SJCRH30 (cell line): ENCODE results near the gene RAD51D. TPM values are rescaled to one million over a fixed set of nuclear protein-coding genes. Genes with fewer than 3 reads are reported as not detected.
"Not testable (repeated sequence)": the region's sequence is repeated elsewhere in the genome, so short reads cannot be mapped to it uniquely, and the experiment has no call there.

Source experiments
- DNase-seq, 2 experiments: peaks; one replicate each; pipeline ENCODE4 v3.0.0-alpha.2; 2015 to 2020
- H3K27ac ChIP-seq: fragments of 250-450 bp; sonication (Bioruptor Pico); 2 replicates; pipeline ENCODE4 v1.5.1; 2020; ENCODE audit warnings: mild to moderate bottlenecking, moderate library complexity
- H3K27me3 ChIP-seq: fragments of 250-450 bp; sonication (Bioruptor Pico); 2 replicates; pipeline ENCODE4 v1.5.1; 2020; ENCODE audit warnings: mild to moderate bottlenecking, moderate library complexity
- H3K36me3 ChIP-seq: fragments of 250-450 bp; sonication (Bioruptor Pico); 2 replicates; pipeline ENCODE4 v1.5.1; 2020; ENCODE audit warnings: mild to moderate bottlenecking, moderate library complexity
- H3K4me1 ChIP-seq: fragments of 250-450 bp; sonication (Bioruptor Pico); 2 replicates; pipeline ENCODE4 v1.5.1; 2020; ENCODE audit warnings: mild to moderate bottlenecking, moderate library complexity
- H3K4me3 ChIP-seq: fragments of 250-450 bp; sonication (Bioruptor Pico); 2 replicates; pipeline ENCODE4 v1.5.1; 2020; ENCODE audit warnings: mild to moderate bottlenecking, moderate library complexity
- H3K9me3 ChIP-seq: fragments of 250-450 bp; sonication (Bioruptor Pico); replicated peaks from 2 replicates; pipeline ENCODE4 v1.5.1; 2020; ENCODE audit warnings: mild to moderate bottlenecking, moderate library complexity
- total RNA-seq: library from RNA; depleted of rRNA; stranded (reverse); fragments of >200 nt; shearing (Covaris generic); gene quantifications from 2 replicates; pipeline ENCODE4 v1.2.3, GENCODE V29; 2014

Gene RAD51D
- total RNA-seq, 1 experiment from 2014 or later, result 9.7 TPM

DNA sequence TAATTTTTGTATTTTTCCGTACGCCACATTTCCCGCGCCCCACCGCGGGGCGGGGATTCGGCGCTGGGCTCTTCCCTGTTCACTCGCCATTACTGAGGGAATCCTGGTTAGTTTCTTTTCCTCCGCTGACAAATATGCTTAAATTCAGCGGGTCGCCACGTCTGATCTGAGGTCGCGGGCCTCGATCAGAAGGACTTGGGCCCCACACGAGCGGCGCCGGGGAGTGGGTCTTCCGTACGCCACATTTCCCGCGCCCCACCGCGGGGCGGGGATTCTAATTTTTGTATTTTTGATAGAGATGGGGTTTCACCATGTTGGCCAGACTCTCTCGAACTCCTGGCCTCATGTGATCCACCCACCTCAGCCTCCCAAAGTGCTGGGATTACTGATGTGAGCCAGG is 31.4 kb upstream of the RAD51D start:
- peaks cover 12% of the 10 kb centered on the region; the same call in 1 of the 2 replicates for H3K27me3 ChIP-seq
- DNase-seq, result not testable (repeated sequence)

DNA sequence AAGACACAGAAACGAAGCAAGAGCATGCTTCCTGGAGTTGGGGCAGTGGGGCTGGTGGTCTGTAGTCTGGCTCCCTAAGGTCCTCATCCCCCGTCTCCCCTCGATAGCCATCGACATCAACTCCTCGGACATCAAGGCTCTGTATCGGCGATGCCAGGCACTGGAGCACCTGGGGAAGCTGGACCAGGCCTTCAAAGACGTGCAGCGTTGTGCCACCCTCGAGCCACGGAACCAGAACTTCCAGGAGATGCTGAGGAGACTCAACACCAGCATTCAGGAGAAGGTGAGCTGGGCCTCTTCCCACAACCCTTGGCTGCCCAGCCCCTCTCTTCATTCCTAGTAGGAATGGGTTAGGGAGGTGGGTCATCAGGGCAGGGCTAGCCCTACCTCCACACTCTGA is 30.3 kb upstream of the RAD51D start:
- Histone ChIP-seq H3K36me3 (no peaks in the 10 kb centered on the region), H3K4me3 (no peak overlapping the region)

More for the DNA sequence above, 31.4 kb upstream of the RAD51D start:
- not testable (repeated sequence) for H3K27ac ChIP-seq, H3K9me3 ChIP-seq, H3K36me3 ChIP-seq, H3K4me3 ChIP-seq
- peaks cover 12% of the 10 kb centered on the region for H3K4me1 ChIP-seq

DNA sequence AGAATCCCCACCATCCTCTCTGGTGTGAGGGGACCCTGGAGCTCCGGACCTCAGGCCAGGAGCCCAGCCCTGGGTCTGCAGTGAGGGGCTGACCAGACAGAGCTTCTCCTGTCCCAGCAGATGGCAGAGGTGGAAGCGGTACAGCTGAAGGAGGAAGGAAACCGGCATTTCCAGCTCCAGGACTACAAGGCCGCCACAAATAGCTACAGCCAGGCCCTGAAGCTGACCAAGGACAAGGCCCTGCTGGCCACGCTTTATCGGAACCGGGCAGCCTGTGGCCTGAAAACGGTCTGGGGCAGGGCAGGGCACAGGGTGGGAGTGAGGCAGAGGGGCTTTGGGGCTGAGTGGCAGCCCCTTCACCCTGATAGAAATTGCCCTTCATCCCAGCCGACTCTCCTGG is 28.5 kb upstream of the RAD51D start:
- peaks cover 12% of the 10 kb centered on the region for H3K4me1 ChIP-seq
- H3K27me3 ChIP-seq, result peaks cover 4% of the 10 kb centered on the region; the same call in 1 of the 2 replicates
- H3K4me3 ChIP-seq, result no peak overlapping the region
- H3K27ac ChIP-seq, result no peak overlapping the region
- no peaks in the 10 kb centered on the region for H3K9me3 ChIP-seq
- H3K36me3 ChIP-seq, result no peaks in the 10 kb centered on the region
- DNase-seq, result no peak

More for the DNA sequence above, 30.3 kb upstream of the RAD51D start:
- Histone ChIP-seq H3K9me3 (no peaks in the 10 kb centered on the region), H3K27me3 (peaks cover 12% of the 10 kb centered on the region; the same call in 1 of the 2 replicates), H3K27ac (no peak overlapping the region), H3K4me1 (peaks cover 12% of the 10 kb centered on the region)
- DNase-seq, result no peak

DNA sequence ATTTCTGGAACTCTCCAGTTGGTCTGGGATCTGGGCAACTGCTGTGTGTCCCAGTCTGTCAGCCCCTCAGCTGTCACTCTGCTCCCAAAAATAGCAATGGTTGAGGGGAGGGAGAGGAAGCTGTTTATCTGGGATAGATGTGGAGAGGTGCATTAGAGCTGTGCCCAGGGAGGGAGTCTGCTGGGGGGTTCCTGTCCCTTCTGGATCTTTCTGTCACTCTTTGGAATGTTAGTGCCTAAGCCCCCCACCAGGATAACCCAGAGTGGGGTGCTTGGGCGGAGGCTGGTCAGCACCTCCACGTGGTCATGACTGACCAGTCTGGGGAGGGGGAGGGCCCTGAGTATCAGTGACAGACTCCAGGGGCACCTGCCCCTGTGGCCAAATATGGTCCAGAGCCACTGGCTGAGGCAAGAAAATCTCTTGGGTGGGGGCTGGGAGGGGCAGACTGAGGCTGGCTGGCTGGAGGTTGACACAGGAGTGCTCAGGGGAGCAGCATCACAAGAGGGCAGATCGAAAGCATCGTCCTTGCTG is 27.8 kb upstream of the RAD51D start, which contains the start of gene UNC45B:
Gene UNC45B (plus strand): TSS at position 443 of the 531 bp plus-strand sequence. CDS start 447 bp downstream, outside the sequence.
- Histone ChIP-seq H3K27ac (no peak within 1 kb of the TSS; the same call in 1 of the 2 replicates), H3K27me3 (peaks cover 4% of the 10 kb centered on the region; the same call in 1 of the 2 replicates)
- DNase-seq, result peak; percentile 29 to 35

DNA sequence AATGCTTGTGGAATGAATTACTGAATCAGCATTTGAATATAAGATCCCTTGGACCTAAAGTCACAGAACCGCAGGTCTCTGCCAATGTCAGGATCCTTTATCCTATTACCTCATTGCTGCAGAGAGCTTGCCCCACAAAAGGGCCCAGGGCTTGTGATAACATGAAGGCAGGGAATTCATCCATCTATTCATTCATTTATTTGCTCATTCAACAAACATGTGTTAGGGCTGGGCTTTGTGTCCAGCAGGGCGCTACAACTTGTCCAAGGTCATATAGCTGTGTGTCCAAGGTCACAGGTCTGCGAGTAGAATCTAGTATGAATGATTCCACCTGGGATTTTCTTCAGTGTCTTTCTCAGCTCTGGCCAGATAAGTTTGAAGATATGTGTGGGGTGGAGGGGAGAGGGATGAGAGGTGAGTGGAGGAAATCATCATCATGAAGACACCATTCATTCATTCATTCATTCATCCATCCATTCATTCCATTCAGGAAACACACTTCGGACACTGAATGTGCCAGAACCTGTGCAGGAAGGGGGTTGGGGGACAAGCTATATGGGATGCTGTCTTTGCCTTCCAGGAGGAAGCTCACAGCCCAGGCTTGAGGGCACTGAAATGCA is 26.7 kb upstream of the RAD51D start:
- H3K9me3 ChIP-seq, result no peaks in the 10 kb centered on the region
- peaks cover 4% of the 10 kb centered on the region; the same call in 1 of the 2 replicates for H3K27me3 ChIP-seq
- no peaks in the 10 kb centered on the region for H3K36me3 ChIP-seq
- H3K4me1 ChIP-seq, result peaks cover 12% of the 10 kb centered on the region
- DNase-seq, result no peak
- no peak overlapping the region for H3K4me3 ChIP-seq
- H3K27ac ChIP-seq, result no peak overlapping the region

More for the DNA sequence above, 27.8 kb upstream of the RAD51D start, which contains the start of gene UNC45B:
- H3K9me3 ChIP-seq, result no peaks in the 10 kb centered on the region
- no peaks in the 10 kb centered on the region for H3K36me3 ChIP-seq
- no peak within 1 kb of the TSS for H3K4me3 ChIP-seq
- peaks cover 12% of the 10 kb centered on the region for H3K4me1 ChIP-seq

DNA sequence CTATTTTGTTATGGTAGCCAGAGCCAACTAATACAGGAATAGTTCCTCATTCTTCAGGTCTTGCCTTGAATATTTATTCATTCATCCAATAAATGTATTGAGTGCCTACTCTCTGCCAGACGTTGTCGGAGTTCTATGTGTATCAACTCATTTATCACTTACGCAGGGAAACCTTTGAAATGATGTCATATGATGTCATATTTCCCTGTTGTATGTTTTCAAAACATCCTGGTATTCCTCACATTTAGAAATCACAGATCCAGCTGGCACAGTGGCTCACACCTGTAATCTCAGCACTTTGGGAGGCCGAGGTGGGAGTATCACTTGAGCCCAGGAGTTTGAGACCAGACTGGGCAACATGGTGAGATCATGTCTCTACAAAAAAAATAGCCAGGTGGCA is 25.2 kb upstream of the RAD51D start:
- Histone ChIP-seq H3K27ac (no peak overlapping the region), H3K4me3 (no peak overlapping the region), H3K9me3 (no peaks in the 10 kb centered on the region), H3K4me1 (peaks cover 18% of the 10 kb centered on the region), H3K27me3 (peaks cover 4% of the 10 kb centered on the region; the same call in 1 of the 2 replicates), H3K36me3 (peaks cover 2% of the 10 kb centered on the region)
- DNase-seq, result no peak

DNA sequence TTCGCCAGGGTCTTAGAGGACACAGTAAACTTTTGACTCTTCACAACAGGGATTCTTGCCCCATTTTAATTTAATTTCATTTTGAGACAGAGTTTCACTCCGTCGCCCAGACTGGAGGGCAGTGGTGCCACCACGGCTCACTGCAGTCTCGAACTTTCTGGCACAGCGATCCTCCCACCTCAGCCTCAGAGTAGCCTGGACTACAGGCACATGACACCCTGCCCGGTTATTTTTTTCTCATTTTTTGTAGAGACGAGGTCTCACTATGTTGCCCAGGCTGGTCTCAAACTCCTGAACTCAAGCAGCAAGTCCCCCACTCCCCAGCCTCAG is 22.8 kb upstream of the RAD51D start:
- Histone ChIP-seq H3K4me1 (peaks cover 13% of the 10 kb centered on the region), H3K27ac (no peak overlapping the region), H3K27me3 (no peaks in the 10 kb centered on the region), H3K9me3 (no peaks in the 10 kb centered on the region), H3K4me3 (peak overlapping the region; percentile 86), H3K36me3 (peaks cover 25% of the 10 kb centered on the region)
- DNase-seq, result no peak

DNA sequence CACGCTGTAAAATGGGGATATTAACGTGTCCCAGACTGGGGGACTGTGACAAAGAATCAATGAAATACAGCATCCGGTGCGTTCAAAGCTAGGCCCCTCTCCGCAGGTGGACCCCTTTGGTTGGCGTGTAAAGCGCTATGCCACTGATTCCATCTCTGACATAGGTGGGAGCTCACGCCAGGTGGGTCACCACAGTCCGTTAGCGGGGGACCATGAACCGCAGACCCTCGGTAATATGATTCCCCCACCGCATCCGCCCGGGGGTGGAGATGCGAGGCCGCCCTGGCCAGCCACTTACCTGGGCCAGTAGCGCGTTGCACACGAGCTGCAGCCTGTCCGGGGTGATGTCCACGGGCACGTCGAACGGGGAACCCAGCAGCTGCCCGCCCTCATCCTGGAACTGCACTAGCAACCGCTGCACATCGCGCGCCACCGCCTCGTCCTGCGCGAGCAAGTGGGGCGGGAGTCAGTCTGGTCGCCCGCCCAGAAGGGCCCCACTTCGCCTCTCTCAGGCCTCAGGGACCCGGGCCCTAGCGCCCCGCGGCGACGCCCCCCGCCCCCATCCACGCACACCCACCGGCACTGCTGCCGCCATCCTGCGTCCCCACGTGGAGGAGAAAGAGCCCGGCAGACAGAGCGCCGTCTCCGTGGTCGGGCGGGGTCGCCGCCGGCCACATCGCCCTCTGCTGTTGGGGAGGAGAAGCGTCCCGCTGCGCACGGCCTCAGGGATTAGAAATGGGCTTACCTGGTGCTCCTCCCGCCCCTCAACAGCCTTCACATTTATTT is 22.2 kb upstream of the RAD51D start, which contains the start of gene NLE1:
Gene NLE1 (minus strand): TSS at position 623 of the 786 bp plus-strand sequence. CDS start 28 bp downstream, at position 595.
- H3K36me3 ChIP-seq, result peaks cover 30% of the 10 kb centered on the region
- H3K4me3 ChIP-seq, result peak within 1 kb of the TSS; percentile 86
- no peaks in the 10 kb centered on the region for H3K9me3 ChIP-seq
- H3K27me3 ChIP-seq, result no peaks in the 10 kb centered on the region
- H3K4me1 ChIP-seq, result peaks cover 8% of the 10 kb centered on the region
- peak within 1 kb of the TSS; percentile 56 for H3K27ac ChIP-seq
- peak; percentile 86 to 87 for DNase-seq

DNA sequence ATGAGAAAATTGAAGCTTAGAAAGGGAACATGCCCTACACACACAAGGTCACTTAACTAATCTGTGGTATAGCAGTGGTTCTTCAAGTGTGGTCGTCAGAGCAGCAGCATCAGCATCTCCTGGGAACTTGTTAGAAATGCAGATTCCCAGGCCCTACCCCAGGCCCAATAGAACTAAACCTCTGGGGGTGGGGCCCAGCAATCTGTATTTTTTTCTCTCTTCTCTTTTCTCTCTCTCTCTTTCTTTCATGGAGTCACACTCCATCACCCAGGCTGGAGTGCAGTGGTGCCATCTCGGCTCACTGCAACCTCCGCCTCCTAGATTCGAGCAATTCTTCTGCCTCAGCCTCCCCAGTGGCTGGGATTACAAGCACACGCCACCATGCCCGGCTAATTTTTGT is 18.6 kb upstream of the RAD51D start:
- Histone ChIP-seq H3K27ac (no peak overlapping the region), H3K36me3 (peaks cover 64% of the 10 kb centered on the region), H3K27me3 (no peaks in the 10 kb centered on the region), H3K4me1 (peaks cover 6% of the 10 kb centered on the region; the same call in 1 of the 2 replicates), H3K4me3 (no peak overlapping the region), H3K9me3 (no peaks in the 10 kb centered on the region)
- DNase-seq, result no peak

DNA sequence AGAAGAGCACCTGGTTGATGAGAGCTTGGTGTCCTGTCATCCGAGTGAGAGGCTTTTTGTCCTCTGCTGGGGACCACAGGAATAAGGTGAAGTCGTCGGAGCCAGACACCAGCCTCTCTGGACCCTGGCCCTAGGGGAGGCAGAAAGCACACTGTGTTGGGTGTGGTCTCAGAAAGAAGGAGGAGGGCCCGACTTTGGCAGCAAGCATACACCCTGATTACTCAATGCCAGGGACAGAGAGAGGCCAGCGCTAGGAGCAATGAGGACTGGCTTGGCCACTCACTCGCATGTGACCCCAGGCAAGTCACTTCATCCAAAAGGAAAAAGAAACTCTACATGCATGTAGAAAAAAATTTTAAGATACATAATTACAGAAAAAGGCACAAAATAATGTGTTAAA is 15.7 kb upstream of the RAD51D start:
- H3K27ac ChIP-seq, result no peak overlapping the region
- H3K36me3 ChIP-seq, result peaks cover 88% of the 10 kb centered on the region
- no peaks in the 10 kb centered on the region for H3K9me3 ChIP-seq
- H3K27me3 ChIP-seq, result no peaks in the 10 kb centered on the region
- DNase-seq, result no peak
- H3K4me3 ChIP-seq, result no peak overlapping the region
- H3K4me1 ChIP-seq, result peaks cover 7% of the 10 kb centered on the region

DNA sequence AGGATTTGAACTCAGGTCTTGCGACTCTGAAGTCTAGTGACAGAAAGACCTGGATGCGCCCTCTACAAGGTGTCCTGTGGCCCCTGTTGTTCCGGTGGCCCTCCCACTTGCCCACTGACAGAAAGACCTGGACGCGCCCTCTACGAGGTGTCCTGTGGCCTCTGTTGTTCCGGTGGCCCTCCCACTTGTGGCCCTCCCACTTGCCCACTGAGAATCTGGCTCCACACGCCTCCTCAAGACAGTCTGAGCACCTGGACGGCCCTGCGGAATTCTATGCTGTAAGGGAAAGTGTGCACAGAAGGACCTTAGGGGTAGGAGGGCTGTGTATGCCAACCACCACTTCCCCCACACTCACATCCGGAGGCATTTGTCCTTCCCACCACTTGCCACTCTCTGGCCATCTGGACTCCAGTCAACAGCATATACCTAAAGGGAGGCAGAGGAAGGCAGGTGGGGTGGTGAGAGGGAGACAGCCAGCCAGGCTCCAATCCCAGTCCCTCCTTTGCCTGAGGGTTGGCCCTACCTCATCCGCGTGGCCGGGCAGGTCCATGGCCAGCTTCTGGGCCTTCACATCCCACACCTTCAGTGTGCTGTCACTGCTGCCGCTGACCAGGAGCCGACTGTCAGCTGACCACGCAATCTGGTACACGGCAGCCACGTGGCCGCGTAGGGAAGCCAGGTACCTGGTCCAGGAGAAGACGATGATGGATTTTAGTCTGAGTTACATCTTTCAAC is 13.3 kb upstream of the RAD51D start:
- Histone ChIP-seq H3K27ac (no peak overlapping the region), H3K4me3 (no peak overlapping the region), H3K4me1 (peaks cover 21% of the 10 kb centered on the region), H3K9me3 (no peaks in the 10 kb centered on the region), H3K36me3 (peaks cover 70% of the 10 kb centered on the region), H3K27me3 (no peaks in the 10 kb centered on the region)
- DNase-seq, result no peak

DNA sequence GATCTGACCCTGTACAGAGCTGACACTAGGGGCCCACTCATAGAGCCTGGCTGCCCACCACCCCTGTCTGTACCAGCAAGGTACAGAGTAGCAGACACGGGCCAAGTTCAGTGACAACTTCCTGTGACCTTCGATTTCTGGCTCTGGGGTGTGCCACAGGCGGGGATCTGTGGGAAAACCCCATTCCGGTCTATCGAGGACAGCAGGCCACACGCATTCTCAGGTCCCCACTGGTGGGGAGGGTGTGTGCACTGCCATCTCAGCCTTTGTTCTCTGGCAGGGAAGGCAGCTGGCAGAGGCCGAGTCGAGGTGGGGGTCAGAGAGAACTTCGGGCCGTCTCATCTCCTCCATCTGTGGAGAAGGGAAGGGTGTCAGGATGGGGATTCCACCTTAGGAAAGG is 12.4 kb upstream of the RAD51D start:
- H3K4me1 ChIP-seq, result peaks cover 21% of the 10 kb centered on the region
- no peak overlapping the region for H3K4me3 ChIP-seq
- no peak overlapping the region for H3K27ac ChIP-seq
- H3K27me3 ChIP-seq, result no peaks in the 10 kb centered on the region
- no peaks in the 10 kb centered on the region for H3K9me3 ChIP-seq
- peaks cover 61% of the 10 kb centered on the region for H3K36me3 ChIP-seq
- DNase-seq, result no peak

DNA sequence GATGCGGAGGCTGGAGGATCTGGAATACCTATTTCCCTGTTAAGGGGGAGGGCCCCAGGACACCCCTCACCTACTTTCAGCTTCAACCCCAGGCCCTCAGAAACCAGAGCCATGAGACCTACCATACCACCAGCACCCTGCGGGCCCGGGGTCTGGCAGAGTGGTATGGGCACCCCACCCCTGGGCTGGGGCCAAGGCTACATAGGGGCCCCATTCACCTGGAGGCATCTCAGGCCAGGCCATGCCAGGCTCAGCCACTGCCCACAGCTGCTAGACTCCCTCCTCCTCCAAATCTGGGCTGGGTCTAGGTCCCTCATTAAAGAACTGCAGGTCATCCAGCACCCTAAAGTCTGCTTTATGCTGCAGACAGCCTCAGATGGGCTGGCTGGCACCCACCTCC is 10.7 kb upstream of the RAD51D start:
- DNase-seq, result no peak
- no peak overlapping the region for H3K27ac ChIP-seq
- no peaks in the 10 kb centered on the region for H3K9me3 ChIP-seq
- peaks cover 21% of the 10 kb centered on the region for H3K4me1 ChIP-seq
- no peak overlapping the region for H3K4me3 ChIP-seq
- H3K27me3 ChIP-seq, result no peaks in the 10 kb centered on the region
- peaks cover 44% of the 10 kb centered on the region for H3K36me3 ChIP-seq

DNA sequence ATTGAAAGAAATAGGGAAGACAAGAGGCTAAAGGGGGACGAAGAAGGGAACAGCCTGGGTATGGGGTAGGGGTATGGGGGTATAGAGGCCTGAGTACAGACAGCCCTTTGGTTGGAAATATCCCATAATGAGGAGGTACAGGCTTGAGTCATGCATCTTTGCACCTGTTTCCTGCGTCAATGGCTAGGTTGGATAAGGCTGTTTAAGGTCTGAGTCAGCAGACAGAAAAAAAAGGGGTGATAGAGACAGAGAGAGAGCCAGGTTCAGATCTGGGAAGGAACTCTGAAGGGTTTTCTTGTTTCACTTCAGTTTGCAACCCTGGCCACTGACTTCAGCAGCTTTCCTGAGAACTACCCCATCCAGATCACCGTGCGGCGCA is 10.3 kb upstream of the RAD51D start:
- DNase-seq, result peak; percentile 37 to 56
- H3K27ac ChIP-seq, result peak overlapping the region; percentile 48
- H3K36me3 ChIP-seq, result peaks cover 40% of the 10 kb centered on the region
- H3K4me1 ChIP-seq, result peaks cover 21% of the 10 kb centered on the region
- H3K27me3 ChIP-seq, result no peaks in the 10 kb centered on the region
- H3K4me3 ChIP-seq, result no peak overlapping the region
- H3K9me3 ChIP-seq, result no peaks in the 10 kb centered on the region
